NT2/D1 (cell line): Measurements from ENCODE around the gene SH2D6.

Source experiments
- SUZ12 ChIP-seq: IDR thresholded peaks from 2 replicates; pipeline ENCODE4 v1.6.1; 2011; ENCODE audit not compliant: insufficient read length, insufficient read depth; ENCODE audit errors: extremely low read depth
- ZNF274 ChIP-seq: IDR thresholded peaks from 2 replicates; pipeline ENCODE4 v1.6.1; 2011; ENCODE audit warnings: mild to moderate bottlenecking, low read depth, low read length

DNA sequence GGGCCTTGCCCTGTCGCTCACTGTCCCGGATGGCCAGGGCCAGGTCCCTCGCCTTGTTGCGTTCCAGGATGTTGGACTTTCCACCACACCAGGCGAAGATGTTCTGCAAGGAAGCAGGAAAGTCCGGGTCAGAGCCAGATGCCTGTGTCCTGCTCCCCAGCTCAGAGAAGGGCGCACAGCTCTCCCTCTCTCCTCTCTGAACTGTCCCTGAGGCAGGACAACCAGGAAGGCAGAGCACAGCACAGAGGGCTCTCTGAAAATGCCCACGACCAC lies 19.4 kb upstream of the SH2D6 start:
- TF ChIP-seq ZNF274 (no peak), SUZ12 (no peak)
